Daoy (cell line): Measurements from ENCODE around the gene RBM28. TPM values are rescaled to one million over a fixed set of nuclear protein-coding genes. Genes with fewer than 3 reads are reported as not detected.
"Not testable (repeated sequence)": the region's sequence is repeated elsewhere in the genome, so short reads cannot be mapped to it uniquely, and the experiment has no call there.

Experiments used
- DNase-seq: peaks from one replicate; pipeline ENCODE4 v3.0.0-alpha.2; 2015; ENCODE audit warnings: low read depth
- total RNA-seq: library from RNA; depleted of rRNA; stranded (reverse); fragments of >200 nt; shearing (Covaris generic); gene quantifications from 2 replicates; pipeline ENCODE4 v1.2.3, GENCODE V29; 2014

Gene RBM28
- total RNA-seq, 1 experiment from 2014 or later, result 63.4 TPM

GRCh38 chr7:128287556-128287955 is 56.2 kb downstream of the RBM28 start:
- no peak for DNase-seq

- DNase-seq, result no peak
Observed at GRCh38 chr7:128284102-128284501, 59.6 kb downstream of the RBM28 start.

- no peak for DNase-seq
Observed at GRCh38 chr7:128281605-128282380, 61.9 kb downstream of the RBM28 start.

- DNase-seq, result not testable (repeated sequence)
Observed at GRCh38 chr7:128280451-128280850, 63.3 kb downstream of the RBM28 start.

- DNase-seq, result no peak
Observed at GRCh38 chr7:128279124-128279713, 64.5 kb downstream of the RBM28 start.

- DNase-seq, result no peak
Observed at GRCh38 chr7:128278366-128278765, 65.3 kb downstream of the RBM28 start.

- DNase-seq, result no peak
Observed at GRCh38 chr7:128275681-128276080, 68.0 kb downstream of the RBM28 start.

- no peak for DNase-seq
Observed at GRCh38 chr7:128274884-128275603, 68.7 kb downstream of the RBM28 start.

- DNase-seq, result no peak
Observed at GRCh38 chr7:128274246-128274883, 69.3 kb downstream of the RBM28 start.

GRCh38 chr7:128271942-128272481 is 71.7 kb downstream of the RBM28 start:
- no peak for DNase-seq

GRCh38 chr7:128271471-128271941 is 72.2 kb downstream of the RBM28 start:
- DNase-seq, result no peak

GRCh38 chr7:128270826-128271272 is 72.9 kb downstream of the RBM28 start:
- DNase-seq, result no peak

GRCh38 chr7:128268233-128268632 is 75.5 kb downstream of the RBM28 start:
- no peak for DNase-seq

- no peak for DNase-seq
Observed at GRCh38 chr7:128267595-128267924, 76.1 kb downstream of the RBM28 start.

GRCh38 chr7:128266883-128267594 is 76.7 kb downstream of the RBM28 start:
- DNase-seq, result peak; percentile 81

GRCh38 chr7:128266529-128266882 is 77.2 kb downstream of the RBM28 start:
- DNase-seq, result no peak

- no peak for DNase-seq
Observed at GRCh38 chr7:128265906-128266300, 77.8 kb downstream of the RBM28 start.

- no peak for DNase-seq
Observed at GRCh38 chr7:128265156-128265905, 78.4 kb downstream of the RBM28 start.

- no peak for DNase-seq
Observed at GRCh38 chr7:128264477-128264876, 79.2 kb downstream of the RBM28 start.

GRCh38 chr7:128263420-128263819 is 80.3 kb downstream of the RBM28 start:
- no peak for DNase-seq
